Stimulated activated CD8-positive, alpha-beta memory T cell treated with anti-CD3 and anti-CD28 coated beads, Interleukin-4, amount 100 ng/mL, for 24 hours (primary cell): ENCODE data around the gene ABCA1.

Source experiments
- DNase-seq: peaks from one replicate; pipeline ENCODE4 v3.0.0-alpha.2; 2020; ENCODE audit warnings: low read depth

ABCA1 gene

DNA sequence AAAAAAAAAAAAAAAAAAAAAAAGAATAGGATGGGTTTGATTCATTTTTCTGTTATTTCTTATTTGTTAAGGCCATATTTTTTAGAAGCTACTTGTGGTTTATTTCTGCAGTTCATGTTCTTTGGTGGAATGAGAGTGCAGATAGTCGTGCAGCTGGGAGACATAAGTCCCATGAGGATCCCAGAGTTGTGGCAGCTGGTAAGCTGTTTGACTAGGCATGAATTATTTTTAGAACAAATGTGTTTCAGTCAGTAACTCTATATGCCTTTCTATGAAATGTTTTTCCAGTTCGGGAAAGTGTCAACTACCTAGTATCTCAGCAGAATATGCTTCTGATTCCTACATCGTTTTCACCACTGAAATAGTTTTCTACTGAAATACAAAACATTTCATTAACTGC lies 169.0 kb downstream of the ABCA1 start:
- no peak for DNase-seq

DNA sequence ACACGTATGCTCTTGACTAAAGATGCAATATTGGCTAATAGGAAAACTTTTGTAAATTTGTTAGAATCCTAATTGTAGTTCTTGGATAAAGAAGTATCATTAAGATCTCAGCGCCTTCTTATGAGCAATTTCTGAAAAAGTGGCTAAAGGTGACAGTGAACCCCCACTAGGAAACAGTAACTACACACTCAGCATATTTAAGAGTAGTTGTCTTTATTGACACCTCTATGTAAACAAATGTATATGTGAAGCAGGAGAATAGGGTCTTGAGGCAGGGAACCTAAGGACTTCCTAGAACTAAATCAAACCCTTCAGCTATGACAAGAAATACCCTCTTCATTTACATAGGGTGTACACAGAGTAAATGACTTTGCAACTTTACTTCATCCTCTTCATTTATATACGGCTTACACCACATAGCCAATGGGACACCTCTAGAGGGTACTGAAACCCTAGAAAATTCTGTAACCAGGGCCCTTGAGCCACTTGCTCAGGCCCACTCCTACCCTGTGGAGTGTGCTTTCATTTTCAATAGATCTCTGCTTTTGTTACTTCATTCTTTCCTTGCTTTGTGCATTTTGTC lies 177.7 kb downstream of the ABCA1 start:
- DNase-seq, result no peak

DNA sequence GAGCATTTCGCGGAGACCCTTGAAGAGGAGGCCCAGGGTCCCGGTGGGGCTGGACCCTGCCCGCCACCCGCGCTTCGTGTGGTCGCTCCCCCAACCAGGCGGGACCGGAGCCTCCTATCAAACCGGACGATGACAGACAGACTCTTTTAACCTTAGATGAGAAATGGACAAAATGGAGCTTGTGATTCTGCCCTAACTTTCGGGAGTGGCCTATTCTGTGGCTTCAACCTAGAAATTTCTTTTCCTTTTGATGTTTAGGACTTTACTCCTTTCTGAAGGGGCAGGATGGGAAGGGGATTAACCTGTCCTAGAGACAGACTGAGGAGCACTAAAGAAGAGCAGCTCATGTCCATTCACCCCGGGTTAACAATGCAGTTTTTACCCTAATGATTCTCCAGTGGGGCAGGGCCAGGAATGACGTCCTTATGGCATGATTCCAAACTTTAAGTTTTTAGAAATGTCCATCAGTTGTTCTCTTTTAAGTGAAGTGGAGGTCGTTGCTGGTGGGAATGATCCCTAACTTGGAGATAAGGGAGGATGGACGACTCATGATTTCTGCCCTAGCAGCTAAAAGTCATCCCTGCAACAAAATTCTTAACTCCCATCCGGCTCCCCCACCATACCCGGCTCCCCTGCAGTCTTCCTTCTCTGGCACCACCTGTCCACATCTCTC lies 179.5 kb downstream of the ABCA1 start:
- DNase-seq, result no peak

- peak; percentile 82 for DNase-seq
Measured at GRCh38 chr9:104747565-104748358, 180.2 kb downstream of the ABCA1 start, which contains the start of gene NIPSNAP3A. TSS of gene NIPSNAP3A (plus strand) at chr9:104747683. CDS start at chr9:104747793, 110 bp downstream.

DNA sequence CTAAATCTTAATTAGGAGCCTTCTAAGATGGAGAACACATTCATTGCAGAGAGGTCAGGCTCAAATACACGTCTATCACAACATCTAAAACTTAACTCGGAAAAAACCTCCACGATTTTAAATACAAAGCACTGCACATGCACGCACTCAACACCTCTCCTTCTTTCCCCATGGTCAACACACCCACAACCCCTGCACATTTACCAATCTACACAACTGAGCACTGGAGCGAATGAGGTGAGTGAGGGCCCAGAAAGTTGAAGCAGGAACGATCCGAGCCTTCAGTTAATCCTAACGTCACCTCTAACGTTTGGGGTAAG lies 180.8 kb downstream of the ABCA1 start:
- DNase-seq, result no peak

DNA sequence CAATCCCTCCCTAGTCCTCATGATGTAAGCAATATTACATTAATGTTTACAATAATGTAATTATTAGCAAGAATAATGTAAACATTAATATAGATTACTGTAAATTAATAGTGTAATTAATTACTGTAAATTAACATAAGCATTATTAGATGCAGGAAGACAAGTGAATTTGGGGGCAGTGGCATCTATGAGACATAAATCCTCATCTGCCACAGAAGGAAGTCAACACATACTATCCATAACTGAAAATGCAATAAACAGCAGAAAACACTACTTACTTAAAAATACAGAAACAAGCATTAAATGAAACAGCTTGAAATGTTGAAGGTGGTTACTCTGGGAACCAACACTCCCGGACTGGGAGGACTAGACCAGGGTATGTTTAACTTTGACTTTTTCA lies 181.2 kb downstream of the ABCA1 start:
- no peak for DNase-seq

GRCh38 chr9:104746285-104746684 lies 181.7 kb downstream of the ABCA1 start:
- no peak for DNase-seq

DNA sequence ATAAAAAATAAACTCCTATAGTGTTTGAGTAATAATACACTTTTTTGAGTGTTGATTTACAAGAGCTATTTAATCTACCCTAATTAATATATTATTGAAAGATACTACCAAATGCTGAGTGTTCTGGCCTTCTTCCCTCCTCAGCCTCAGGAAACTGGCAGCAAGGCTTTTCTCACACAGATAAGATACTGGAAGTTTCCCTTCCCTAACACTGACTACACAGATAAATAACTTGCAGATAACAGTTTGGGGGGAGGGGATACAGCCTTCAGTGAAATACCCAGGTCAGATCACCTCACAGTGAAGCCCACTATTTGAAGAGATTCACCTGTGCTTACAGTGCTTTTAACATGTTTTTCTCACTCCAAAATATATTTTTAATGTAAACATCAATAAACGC lies 182.1 kb downstream of the ABCA1 start:
- no peak for DNase-seq

- DNase-seq, result no peak
Measured at GRCh38 chr9:104743376-104743985, 184.5 kb downstream of the ABCA1 start.

- no peak for DNase-seq
Measured at GRCh38 chr9:104740621-104741020, 187.3 kb downstream of the ABCA1 start.

DNA sequence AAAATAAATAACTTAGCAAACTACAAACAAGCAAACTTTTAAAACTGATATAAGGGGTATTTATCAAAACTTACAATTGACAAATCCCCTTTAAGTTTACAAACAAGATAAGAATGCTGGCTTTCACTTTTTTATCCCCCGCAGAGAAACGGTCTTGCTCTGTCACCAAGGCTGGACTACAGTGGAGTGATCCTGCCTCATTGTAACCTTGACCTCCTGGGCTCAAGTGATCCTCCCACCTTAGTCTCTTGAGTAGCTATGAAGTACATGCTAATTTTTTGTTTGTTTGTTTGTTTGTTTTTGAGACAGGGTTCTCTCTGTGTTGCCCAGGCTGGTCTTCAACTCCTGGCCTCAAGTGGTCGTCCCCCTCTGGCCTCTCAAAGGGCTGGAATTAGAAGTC lies 189.5 kb downstream of the ABCA1 start:
- DNase-seq, result no peak
